ENCODE measurements around the gene PLLP.
"Not testable (repeated sequence)": the region's sequence is repeated elsewhere in the genome, so short reads cannot be mapped to it uniquely, and the experiment has no call there.

The PLLP gene

DNA sequence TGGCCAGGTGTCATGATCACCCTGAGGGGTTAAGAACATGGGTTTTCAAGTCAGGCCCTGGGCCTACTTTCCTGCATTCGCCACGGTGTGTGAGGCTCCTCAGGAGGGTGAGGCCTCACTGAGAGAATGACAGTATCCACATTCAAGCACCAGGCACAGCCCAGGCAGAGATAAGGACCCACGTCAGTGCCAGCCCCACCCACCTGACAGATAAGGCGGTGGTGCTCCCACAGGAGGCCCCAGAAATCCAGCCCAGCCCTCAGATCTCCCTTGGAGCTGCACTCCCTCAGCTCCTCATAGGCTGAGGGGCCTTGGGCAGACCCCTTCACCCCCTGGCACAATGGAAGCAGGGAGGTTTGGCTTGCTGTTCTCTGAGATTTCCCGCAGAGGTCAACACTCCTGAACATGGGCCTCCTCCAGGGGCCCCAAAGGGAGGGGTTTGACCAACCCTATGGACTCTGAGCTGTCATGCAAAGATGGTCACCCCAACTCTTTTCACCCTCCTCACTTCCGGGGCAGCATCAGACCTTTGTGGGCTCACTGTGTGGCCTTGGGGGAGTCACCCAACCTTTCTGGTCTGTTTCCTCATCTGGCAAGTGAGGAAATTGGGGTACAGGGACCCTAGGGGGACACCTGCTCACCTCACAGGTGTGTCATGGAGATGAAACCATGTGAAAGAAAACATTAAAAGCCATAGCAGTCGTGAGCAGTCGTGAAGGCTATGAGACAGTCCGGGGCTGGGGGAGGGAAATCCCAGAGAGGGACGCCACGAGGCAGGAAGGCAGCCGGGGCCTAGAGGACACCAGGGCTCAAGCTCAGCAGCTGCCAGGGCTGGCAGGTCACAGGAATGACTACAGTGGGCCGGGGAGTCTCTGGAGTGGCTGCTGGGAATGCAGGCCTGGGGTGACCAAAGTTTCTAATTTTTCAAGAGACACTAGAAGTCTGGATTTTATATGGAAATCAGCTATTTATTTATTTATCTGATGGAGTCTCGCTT, 15.4 kb downstream of the PLLP start:
- no peak for DNase-seq (ENCODE audit: low spot score)
- peaks cover 5% of the 10 kb centered on the region; the same call in 1 of the 2 replicates for H3K36me3 ChIP-seq (ENCODE audit: low read depth)
- no peaks in the 10 kb centered on the region for H3K27me3 ChIP-seq (ENCODE audit: insufficient read depth, poor library complexity, severe bottlenecking)
- H3K4me1 ChIP-seq (ENCODE audit: insufficient read depth, poor library complexity, severe bottlenecking) = peaks cover 27% of the 10 kb centered on the region
- H3K27ac ChIP-seq (ENCODE audit: poor library complexity, severe bottlenecking) = no peak overlapping the region
- no peak overlapping the region for H3K4me3 ChIP-seq (ENCODE audit: severe bottlenecking)
- H3K9me3 ChIP-seq (ENCODE audit: severe bottlenecking) = no peaks in the 10 kb centered on the region
- no peak for ATAC-seq (ENCODE audit: low read depth)
- TF ChIP-seq, protein P1, sequence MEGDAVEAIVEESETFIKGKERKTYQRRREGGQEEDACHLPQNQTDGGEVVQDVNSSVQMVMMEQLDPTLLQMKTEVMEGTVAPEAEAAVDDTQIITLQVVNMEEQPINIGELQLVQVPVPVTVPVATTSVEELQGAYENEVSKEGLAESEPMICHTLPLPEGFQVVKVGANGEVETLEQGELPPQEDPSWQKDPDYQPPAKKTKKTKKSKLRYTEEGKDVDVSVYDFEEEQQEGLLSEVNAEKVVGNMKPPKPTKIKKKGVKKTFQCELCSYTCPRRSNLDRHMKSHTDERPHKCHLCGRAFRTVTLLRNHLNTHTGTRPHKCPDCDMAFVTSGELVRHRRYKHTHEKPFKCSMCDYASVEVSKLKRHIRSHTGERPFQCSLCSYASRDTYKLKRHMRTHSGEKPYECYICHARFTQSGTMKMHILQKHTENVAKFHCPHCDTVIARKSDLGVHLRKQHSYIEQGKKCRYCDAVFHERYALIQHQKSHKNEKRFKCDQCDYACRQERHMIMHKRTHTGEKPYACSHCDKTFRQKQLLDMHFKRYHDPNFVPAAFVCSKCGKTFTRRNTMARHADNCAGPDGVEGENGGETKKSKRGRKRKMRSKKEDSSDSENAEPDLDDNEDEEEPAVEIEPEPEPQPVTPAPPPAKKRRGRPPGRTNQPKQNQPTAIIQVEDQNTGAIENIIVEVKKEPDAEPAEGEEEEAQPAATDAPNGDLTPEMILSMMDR (IDR thresholded peaks at IDR 0.05; ENCODE audit: poor library complexity, severe bottlenecking) = no peak

DNA sequence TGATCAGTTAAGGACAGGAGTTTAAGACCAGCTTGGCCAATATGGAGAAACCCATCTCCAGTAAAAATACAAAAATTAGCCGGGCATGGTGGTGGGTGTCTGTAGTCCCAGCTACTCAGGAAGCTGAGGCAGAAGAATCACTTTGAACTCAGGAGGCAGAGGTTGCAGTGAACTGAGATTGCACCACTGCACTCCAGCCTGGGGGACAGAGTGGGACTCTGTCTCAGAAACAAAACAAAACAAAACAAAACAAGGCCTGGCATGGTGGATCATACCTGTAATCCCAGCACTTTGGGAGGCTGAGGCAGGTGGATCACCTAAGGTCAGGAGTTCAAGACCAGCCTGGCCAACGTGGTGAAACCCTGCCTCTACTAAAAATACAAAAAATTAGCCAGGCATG, 17.1 kb downstream of the PLLP start:
- not testable (repeated sequence) for DNase-seq (ENCODE audit: low spot score); H3K9me3 ChIP-seq (ENCODE audit: severe bottlenecking); H3K36me3 ChIP-seq (ENCODE audit: low read depth); H3K4me3 ChIP-seq (ENCODE audit: severe bottlenecking); H3K27me3 ChIP-seq (ENCODE audit: insufficient read depth, poor library complexity, severe bottlenecking); ATAC-seq (ENCODE audit: low read depth)
- Histone ChIP-seq H3K27ac (ENCODE audit: poor library complexity, severe bottlenecking) (peak overlapping the region; percentile 83), H3K4me1 (ENCODE audit: insufficient read depth, poor library complexity, severe bottlenecking) (peaks cover 37% of the 10 kb centered on the region)

DNA sequence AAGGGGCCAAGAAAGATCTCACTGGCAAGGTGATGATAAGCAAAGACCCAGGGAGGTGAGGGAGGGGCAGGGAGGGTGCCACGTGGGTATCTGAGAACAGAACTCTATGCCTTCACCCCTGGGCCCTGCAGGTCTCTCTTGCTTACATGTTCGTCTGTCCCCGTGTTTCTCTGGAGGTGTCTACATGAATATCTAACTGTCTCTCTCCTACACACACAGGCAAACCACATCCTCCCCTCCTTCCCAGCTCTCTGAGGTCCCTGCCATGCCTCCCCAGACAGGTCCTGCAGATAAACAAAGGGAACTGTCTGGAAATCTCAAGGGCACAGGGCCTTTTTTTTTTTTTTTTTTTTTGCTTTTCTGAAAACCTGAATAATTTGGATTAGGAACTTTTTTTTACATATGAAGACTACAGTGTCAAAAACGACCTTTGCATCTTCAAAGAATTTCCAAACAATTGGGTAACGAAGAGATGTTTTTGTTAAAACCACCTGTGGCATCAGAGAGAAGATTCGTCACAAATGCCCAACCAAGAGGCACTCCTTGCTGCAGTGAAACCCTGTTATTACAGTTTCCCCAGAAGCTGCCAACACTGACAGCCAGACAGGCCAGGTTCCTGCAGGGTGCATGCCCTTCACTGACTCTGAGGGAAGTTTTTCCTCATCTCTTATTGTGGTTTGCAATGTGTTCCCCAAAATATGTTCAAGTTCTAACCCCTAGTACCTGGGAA, 17.8 kb downstream of the PLLP start:
- TF ChIP-seq, protein P1 (IDR thresholded peaks at IDR 0.05; ENCODE audit: poor library complexity, severe bottlenecking) = no peak
- Histone ChIP-seq H3K4me1 (ENCODE audit: insufficient read depth, poor library complexity, severe bottlenecking) (peaks cover 39% of the 10 kb centered on the region), H3K27me3 (ENCODE audit: insufficient read depth, poor library complexity, severe bottlenecking) (no peaks in the 10 kb centered on the region), H3K9me3 (ENCODE audit: severe bottlenecking) (no peaks in the 10 kb centered on the region), H3K27ac (ENCODE audit: poor library complexity, severe bottlenecking) (peak overlapping the region; percentile 83), H3K36me3 (ENCODE audit: low read depth) (peaks cover 6% of the 10 kb centered on the region; the same call in 1 of the 2 replicates), H3K4me3 (ENCODE audit: severe bottlenecking) (no peak overlapping the region)
- ATAC-seq (ENCODE audit: low read depth) (peak; percentile 17), DNase-seq (ENCODE audit: low spot score) (no peak)

DNA sequence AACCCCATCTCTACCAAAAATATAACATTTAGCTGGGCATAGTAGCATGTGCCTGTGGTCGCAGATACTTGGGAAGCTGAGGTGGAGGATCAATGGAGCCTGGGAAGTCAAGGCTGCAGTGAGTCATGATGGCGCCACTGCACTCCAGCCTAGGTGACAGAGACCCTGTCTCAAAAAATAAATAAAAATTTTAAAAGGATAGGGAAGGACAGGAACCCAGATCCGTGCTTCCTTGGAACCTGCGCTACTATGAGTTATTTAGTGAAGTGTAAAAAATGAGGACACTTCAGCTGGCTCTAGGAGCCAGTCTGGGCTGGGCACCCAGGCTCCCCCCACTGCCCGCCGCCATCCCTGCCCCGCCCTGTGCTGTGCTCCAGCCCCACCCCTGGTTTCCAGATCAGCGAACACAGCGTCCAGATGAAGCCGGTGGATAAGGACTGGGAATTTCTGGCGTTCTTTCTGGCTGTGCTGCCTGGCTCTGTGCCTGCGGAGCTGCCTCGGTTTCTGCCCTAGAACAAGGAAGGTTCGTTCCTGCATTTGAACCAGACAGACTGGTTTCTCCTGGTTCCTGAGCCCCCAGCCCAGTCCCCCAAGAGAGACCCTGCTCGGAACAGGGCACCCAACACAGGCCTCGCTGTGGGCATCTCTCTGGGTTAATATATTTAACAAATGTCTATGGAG, 18.5 kb downstream of the PLLP start:
- TF ChIP-seq, protein P1 (IDR thresholded peaks at IDR 0.05; ENCODE audit: poor library complexity, severe bottlenecking) = no peak
- Histone ChIP-seq H3K4me3 (ENCODE audit: severe bottlenecking) (no peak overlapping the region), H3K27ac (ENCODE audit: poor library complexity, severe bottlenecking) (peak overlapping the region; percentile 83), H3K36me3 (ENCODE audit: low read depth) (peaks cover 11% of the 10 kb centered on the region), H3K27me3 (ENCODE audit: insufficient read depth, poor library complexity, severe bottlenecking) (no peaks in the 10 kb centered on the region), H3K9me3 (ENCODE audit: severe bottlenecking) (no peaks in the 10 kb centered on the region), H3K4me1 (ENCODE audit: insufficient read depth, poor library complexity, severe bottlenecking) (peaks cover 41% of the 10 kb centered on the region)
- ATAC-seq (ENCODE audit: low read depth) = peak; percentile 86
- peak; percentile 75 for DNase-seq (ENCODE audit: low spot score)

DNA sequence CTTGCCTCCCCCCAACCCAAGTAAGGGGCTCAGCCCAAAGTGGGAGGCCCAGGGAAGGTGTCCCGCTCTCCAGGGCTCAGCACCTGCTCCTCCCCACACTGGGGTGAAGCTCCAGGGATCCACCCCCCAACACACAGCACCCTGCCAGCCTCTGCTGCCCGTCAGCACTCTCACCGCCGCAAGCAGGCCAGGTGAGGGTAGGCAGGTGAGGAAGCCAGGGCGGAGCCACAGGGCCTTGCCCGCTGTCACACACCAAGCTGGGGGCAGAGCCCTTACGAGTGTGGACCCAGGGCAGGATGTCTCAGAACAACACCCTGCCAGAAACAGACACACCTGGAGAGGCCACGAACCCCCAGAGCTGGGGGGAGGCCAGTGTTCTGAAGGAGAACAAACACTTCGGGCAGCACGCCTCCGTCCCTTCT, 19.5 kb downstream of the PLLP start:
- Histone ChIP-seq H3K27ac (ENCODE audit: poor library complexity, severe bottlenecking) (peak overlapping the region; percentile 83), H3K27me3 (ENCODE audit: insufficient read depth, poor library complexity, severe bottlenecking) (no peaks in the 10 kb centered on the region), H3K9me3 (ENCODE audit: severe bottlenecking) (no peaks in the 10 kb centered on the region), H3K4me1 (ENCODE audit: insufficient read depth, poor library complexity, severe bottlenecking) (peaks cover 51% of the 10 kb centered on the region), H3K36me3 (ENCODE audit: low read depth) (peaks cover 12% of the 10 kb centered on the region), H3K4me3 (ENCODE audit: severe bottlenecking) (no peak overlapping the region)
- TF ChIP-seq, protein P1 (IDR thresholded peaks at IDR 0.05; ENCODE audit: poor library complexity, severe bottlenecking) = no peak
- ATAC-seq (ENCODE audit: low read depth) (no peak; the same call in 2 of the 3 replicates), DNase-seq (ENCODE audit: low spot score) (peak; percentile 60)

Data from RWPE2 (cell line).